Gastroesophageal sphincter (tissue), 4 donors: ENCODE measurements around the gene MTHFD2. TPM values are rescaled to one million over a fixed set of nuclear protein-coding genes. Genes with fewer than 3 reads are reported as not detected.

Experiments
- ATAC-seq: fragments of 150-250 bp; one replicate; pipeline ENCODE4 v1.9.1; 2016; ENCODE audit warnings: mild to moderate bottlenecking, moderate library complexity
- H3K27ac ChIP-seq, 4 donors: fragments of 200-600 bp; sonication (generic) in 3 of 4; 1 replicate in 3 of 4; 2 replicates in 1 of 4; pipeline ENCODE4 v1.5.1; 2016 to 2019
- H3K27me3 ChIP-seq: fragments of 200-600 bp; sonication (generic); one replicate; pipeline ENCODE4 v1.5.1; 2019
- H3K36me3 ChIP-seq, 2 donors: fragments of 200-600 bp; sonication (generic); one replicate each; pipeline ENCODE4 v1.5.1; 2019; ENCODE audit warnings: control low read depth in 1 of 2
- H3K4me1 ChIP-seq, 3 donors: fragments of 200-600 bp; sonication (generic); 1 replicate in 2 of 3; 2 replicates in 1 of 3; pipeline ENCODE4 v1.5.1; 2016 to 2019; ENCODE audit warnings: control low read depth in 2 of 3
- H3K4me3 ChIP-seq, 2 donors: fragments of 200-600 bp; sonication (generic); one replicate each; pipeline ENCODE4 v1.5.1; 2019; ENCODE audit warnings: mild to moderate bottlenecking in 1 of 2, moderate library complexity in 1 of 2
- H3K9me3 ChIP-seq, 3 donors: fragments of 200-600 bp; sonication (generic); one replicate each; pipeline ENCODE4 v1.5.1; 2017 to 2019; ENCODE audit warnings: control low read depth in 2 of 3
- EP300 ChIP-seq: sonication (generic); formaldehyde crosslinking; IDR thresholded peaks from one replicate; pipeline ENCODE4 v1.6.1; 2017; ENCODE audit warnings: antibody characterized with exemption, mild to moderate bottlenecking
- POLR2A ChIP-seq, 2 donors: fragments of 450-650 bp; IDR thresholded peaks; one replicate each; pipeline ENCODE4 v1.6.1; 2017; ENCODE audit warnings: antibody characterized with exemption in 2 of 2, mild to moderate bottlenecking in 2 of 2, moderate library complexity in 1 of 2
- POLR2AphosphoS5 ChIP-seq: sonication (generic); formaldehyde crosslinking; IDR thresholded peaks from one replicate; pipeline ENCODE4 v1.6.1; 2017; ENCODE audit warnings: antibody characterized with exemption
- WGBS, 2 donors: methylation state at CpG; one replicate each; pipeline ENCODE4 v1.1.5; 2018; ENCODE audit warnings: low coverage in 1 of 2; 5-methylcytosine and 5-hydroxymethylcytosine counted together
- total RNA-seq, 4 donors: library from RNA; depleted of rRNA; stranded (reverse); fragments of >200 nt; gene quantifications; one replicate each; pipeline ENCODE4 v1.1.0, GENCODE V29; 2016
- TF ChIP-seq, protein P1 (sequence below), 4 experiments: fragments of 200-600 bp in 2 of 4; fragments of 450-650 bp in 2 of 4; sonication (generic) in 1 of 4; IDR thresholded peaks; one replicate each; pipeline ENCODE4 v1.5.1; 2017 to 2019; ENCODE audit warnings: antibody characterized with exemption in 4 of 4, mild to moderate bottlenecking in 2 of 4, moderate library complexity in 2 of 4

MTHFD2 gene
- total RNA-seq, 4 donors from 2014 or later: 20.9 to 110 (median 34.5) TPM

DNA sequence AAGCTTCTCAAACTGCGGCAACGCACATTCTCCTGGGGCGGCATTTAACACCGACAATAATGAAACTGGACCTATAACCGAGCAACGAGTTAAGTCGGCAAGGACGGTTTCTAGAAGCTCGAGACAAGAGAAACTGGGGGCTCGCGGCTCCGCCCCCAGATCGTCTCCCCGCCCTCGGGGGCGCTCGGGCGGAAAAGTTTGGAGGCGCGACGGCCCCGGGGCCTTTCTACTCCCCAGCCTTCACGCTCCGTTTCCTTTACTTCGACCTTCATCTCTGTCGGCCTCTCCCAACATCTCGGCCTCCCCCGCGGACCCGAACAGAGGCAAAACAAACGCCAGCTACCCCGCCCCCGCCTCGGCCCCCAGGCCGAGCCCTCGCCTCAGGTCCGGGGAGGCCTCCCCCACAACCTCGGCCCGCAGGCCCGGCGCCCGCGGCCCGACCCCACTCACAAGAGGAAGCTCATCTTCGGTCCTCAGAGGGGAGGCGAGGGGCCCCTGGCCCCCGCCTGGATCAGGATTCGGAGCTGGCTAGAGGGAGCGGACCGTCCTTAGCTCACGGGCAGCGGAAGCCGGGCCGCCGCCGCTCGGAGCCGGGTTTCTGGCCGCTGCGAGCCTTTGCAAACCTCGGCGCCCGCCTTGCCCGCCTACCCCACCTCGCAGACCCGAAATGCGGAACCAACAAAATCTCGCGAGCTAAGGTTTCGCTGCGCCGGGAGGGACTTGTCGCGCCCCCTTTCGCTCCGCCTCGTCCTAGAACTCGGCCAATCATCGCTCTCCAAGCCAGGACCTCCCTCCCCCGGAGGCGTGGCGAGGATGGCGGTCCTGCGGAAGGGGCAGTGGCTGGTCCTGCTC, 20.0 kb upstream of the MTHFD2 start, which contains the start of gene MOB1A:
MOB1A (minus strand) TSS at position 669 of the 852 bp plus-strand sequence; CDS start at position 464, 205 bp downstream.
- Histone ChIP-seq H3K4me1 (peaks cover 0 to 46% (median 14%) of the 10 kb centered on the region in 3 donors), H3K36me3 (no peaks in the 10 kb centered on the region), H3K4me3 (peak within 1 kb of the TSS; percentile 78 to 83), H3K9me3 (no peaks in the 10 kb centered on the region), H3K27me3 (no peaks in the 10 kb centered on the region), H3K27ac (peak within 1 kb of the TSS; percentile 86 to 98 (median 90))
- ATAC-seq: peak; percentile 98
- TF ChIP-seq POLR2AphosphoS5 (peak; percentile 88), POLR2A (IDR thresholded peaks at IDR 0.05) (peak; percentile 84 to 89)
- TF ChIP-seq, protein P1, sequence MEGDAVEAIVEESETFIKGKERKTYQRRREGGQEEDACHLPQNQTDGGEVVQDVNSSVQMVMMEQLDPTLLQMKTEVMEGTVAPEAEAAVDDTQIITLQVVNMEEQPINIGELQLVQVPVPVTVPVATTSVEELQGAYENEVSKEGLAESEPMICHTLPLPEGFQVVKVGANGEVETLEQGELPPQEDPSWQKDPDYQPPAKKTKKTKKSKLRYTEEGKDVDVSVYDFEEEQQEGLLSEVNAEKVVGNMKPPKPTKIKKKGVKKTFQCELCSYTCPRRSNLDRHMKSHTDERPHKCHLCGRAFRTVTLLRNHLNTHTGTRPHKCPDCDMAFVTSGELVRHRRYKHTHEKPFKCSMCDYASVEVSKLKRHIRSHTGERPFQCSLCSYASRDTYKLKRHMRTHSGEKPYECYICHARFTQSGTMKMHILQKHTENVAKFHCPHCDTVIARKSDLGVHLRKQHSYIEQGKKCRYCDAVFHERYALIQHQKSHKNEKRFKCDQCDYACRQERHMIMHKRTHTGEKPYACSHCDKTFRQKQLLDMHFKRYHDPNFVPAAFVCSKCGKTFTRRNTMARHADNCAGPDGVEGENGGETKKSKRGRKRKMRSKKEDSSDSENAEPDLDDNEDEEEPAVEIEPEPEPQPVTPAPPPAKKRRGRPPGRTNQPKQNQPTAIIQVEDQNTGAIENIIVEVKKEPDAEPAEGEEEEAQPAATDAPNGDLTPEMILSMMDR (IDR thresholded peaks at IDR 0.05): no peak
- WGBS, 2 donors: 0 to 1% methylated on average over 21 to 32 of the region's 84 CpGs

GRCh38 chr2:74179063-74179865, 19.2 kb upstream of the MTHFD2 start:
- H3K36me3 ChIP-seq: no peaks in the 10 kb centered on the region
- no peaks in the 10 kb centered on the region for H3K9me3 ChIP-seq
- ATAC-seq: no peak
- TF ChIP-seq, protein P1 (IDR thresholded peaks at IDR 0.05): peak in 3 of 4 experiments; percentile 36 to 54 (median 48)
- no peak for TF ChIP-seq EP300
- no peak for TF ChIP-seq POLR2AphosphoS5
- TF ChIP-seq POLR2A (IDR thresholded peaks at IDR 0.05): no peak
- WGBS, 2 donors: 38 to 41% methylated on average over 17 to 24 of the region's 25 CpGs
- H3K27ac ChIP-seq: peak overlapping the region in 3 of 4 donors; percentile 90 to 98 (median 90)
- H3K4me1 ChIP-seq: peaks cover 0 to 42% (median 14%) of the 10 kb centered on the region in 3 donors
- no peaks in the 10 kb centered on the region for H3K27me3 ChIP-seq
- H3K4me3 ChIP-seq: peak overlapping the region; percentile 78 to 83

GRCh38 chr2:74181739-74182138, 16.7 kb upstream of the MTHFD2 start:
- no peak overlapping the region for H3K27ac ChIP-seq
- no peaks in the 10 kb centered on the region for H3K36me3 ChIP-seq
- TF ChIP-seq, protein P1 (IDR thresholded peaks at IDR 0.05): no peak
- TF ChIP-seq POLR2AphosphoS5: peak; percentile 10
- ATAC-seq: no peak
- no peaks in the 10 kb centered on the region for H3K27me3 ChIP-seq
- 49 to 68% methylated on average over 5 to 7 of the region's 7 CpGs for WGBS, 2 donors
- H3K9me3 ChIP-seq: no peaks in the 10 kb centered on the region
- H3K4me1 ChIP-seq: peaks cover 0 to 17% (median 5%) of the 10 kb centered on the region in 3 donors
- H3K4me3 ChIP-seq: no peak overlapping the region

DNA sequence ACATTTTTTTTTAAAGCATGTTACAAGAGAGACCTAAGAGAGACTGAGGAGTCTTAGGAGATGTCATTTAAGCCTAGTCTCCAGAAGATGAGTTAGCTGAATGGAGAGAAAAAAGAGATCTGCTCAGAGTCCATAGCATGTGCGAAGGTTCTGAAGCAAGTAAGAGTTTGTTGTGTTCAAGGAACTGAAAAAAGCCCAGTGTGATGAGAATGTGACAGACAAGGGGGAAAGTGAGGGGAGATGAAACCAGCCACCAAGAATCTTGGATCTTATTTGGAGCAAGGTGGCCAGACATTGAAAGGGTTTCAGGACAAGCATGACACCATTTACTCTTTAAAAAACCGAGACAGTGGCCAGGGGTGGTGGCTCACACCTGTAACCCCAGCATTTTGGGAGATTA, 14.5 kb upstream of the MTHFD2 start:
- Histone ChIP-seq H3K36me3 (no peaks in the 10 kb centered on the region), H3K9me3 (no peaks in the 10 kb centered on the region), H3K4me3 (no peak overlapping the region), H3K27ac (no peak overlapping the region), H3K4me1 (peaks cover 0 to 5% (median 0%) of the 10 kb centered on the region in 3 donors), H3K27me3 (no peaks in the 10 kb centered on the region)
- no peak for ATAC-seq
- TF ChIP-seq, protein P1 (IDR thresholded peaks at IDR 0.05): no peak
- TF ChIP-seq POLR2A (IDR thresholded peaks at IDR 0.05) (no peak), EP300 (no peak), POLR2AphosphoS5 (no peak)
- WGBS, 2 donors: 69 to 91% methylated on average over 1 to 2 of the region's 2 CpGs
